Epithelial cell of proximal tubule (primary cell): ENCODE measurements around the gene SDHB. TPM values are rescaled to one million over a fixed set of nuclear protein-coding genes. Genes with fewer than 3 reads are reported as not detected.

Source experiments
- DNase-seq: peaks from one replicate; pipeline ENCODE4 v3.0.0-alpha.2; 2011; ENCODE audit warnings: low read depth
- H3K4me3 ChIP-seq: 2 replicates; pipeline ENCODE4 v1.5.1; 2011; ENCODE audit warnings: low read depth, mild to moderate bottlenecking, low read length
- CTCF ChIP-seq: conservative IDR thresholded peaks from 2 replicates; pipeline ENCODE4 v1.5.1; 2012; ENCODE audit warnings: low read depth, mild to moderate bottlenecking, low read length
- total RNA-seq: library from RNA; depleted of rRNA; stranded (reverse); fragments of >200 nt; gene quantifications from 2 replicates; pipeline ENCODE4 v1.2.3, GENCODE V29; 2015

SDHB gene
- total RNA-seq, 1 donor from 2014 or later = 118 TPM

GRCh38 chr1:16991571-16991970 lies 62.3 kb downstream of the SDHB start:
- no peak overlapping the region for H3K4me3 ChIP-seq
- DNase-seq = no peak
- TF ChIP-seq CTCF = no peak

GRCh38 chr1:16989676-16990391 lies 64.0 kb downstream of the SDHB start:
- DNase-seq = no peak
- no peak for TF ChIP-seq CTCF
- H3K4me3 ChIP-seq = no peak overlapping the region

- TF ChIP-seq CTCF = no peak
- no peak overlapping the region for H3K4me3 ChIP-seq
- no peak for DNase-seq
Observed at GRCh38 chr1:16988210-16988609, 65.6 kb downstream of the SDHB start.

GRCh38 chr1:16986962-16987361 lies 66.9 kb downstream of the SDHB start:
- peak; percentile 30 for TF ChIP-seq CTCF
- no peak for DNase-seq
- no peak overlapping the region for H3K4me3 ChIP-seq

- TF ChIP-seq CTCF = no peak
- no peak overlapping the region for H3K4me3 ChIP-seq
- no peak for DNase-seq
Observed at GRCh38 chr1:16986560-16986959, 67.3 kb downstream of the SDHB start.

- no peak for TF ChIP-seq CTCF
- H3K4me3 ChIP-seq = no peak overlapping the region
- DNase-seq = no peak
Observed at GRCh38 chr1:16986113-16986512, 67.7 kb downstream of the SDHB start.

- TF ChIP-seq CTCF = no peak
- no peak overlapping the region for H3K4me3 ChIP-seq
- DNase-seq = no peak
Observed at GRCh38 chr1:16984717-16985116, 69.1 kb downstream of the SDHB start.
